ENCODE measurements around the gene VAPB. TPM values are rescaled to one million over a fixed set of nuclear protein-coding genes. Genes with fewer than 3 reads are reported as not detected.

Gene VAPB
- polyA plus RNA-seq, 1 donor (not counting 4 experiments of a cell fraction or from before 2014, with no cell fraction given): 38.0 TPM

DNA sequence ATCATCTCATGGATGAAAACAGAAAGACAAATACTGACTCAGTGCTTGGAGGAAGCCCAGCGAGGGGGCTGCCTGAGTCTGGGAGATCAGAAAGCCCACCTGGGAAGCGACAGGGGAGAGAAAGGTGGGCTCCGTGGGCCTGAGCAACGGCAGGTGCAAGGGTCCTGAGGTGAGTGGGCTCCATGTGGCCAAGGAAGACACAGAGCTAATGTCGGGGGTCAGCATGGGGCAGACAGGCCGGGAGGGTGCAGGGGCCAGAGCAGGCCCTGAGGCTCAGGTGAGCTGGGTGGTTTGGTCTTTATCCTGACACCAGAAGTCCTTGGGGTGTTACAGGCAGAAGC lies 107.4 kb downstream of the VAPB start:
- no peak for DNase-seq (ENCODE audit: low read depth, low spot score)
- dilution Hi-C loops (cut with MboI; ENCODE audit: extremely low pct_ligation_motif_present, low sequenced_read_pairs): no loop called here
- H3K79me2 ChIP-seq (ENCODE audit: control insufficient read depth, insufficient read depth, low read length): no peaks in the 10 kb centered on the region
- no peak overlapping the region for H2AFZ ChIP-seq (ENCODE audit: control insufficient read depth, low read length)
- no peaks in the 10 kb centered on the region for H3K9me3 ChIP-seq (ENCODE audit: control insufficient read depth, low read depth, low read length)
- no peaks in the 10 kb centered on the region for H3K36me3 ChIP-seq (ENCODE audit: control insufficient read depth in 2 of 2, extremely low read depth in 1 of 2, insufficient read depth in 2 of 2, low read length in 2 of 2)
- H3K4me1 ChIP-seq (ENCODE audit: control insufficient read depth, extremely low read depth, insufficient read depth, low read length): no peaks in the 10 kb centered on the region
- H3K4me2 ChIP-seq (ENCODE audit: control insufficient read depth, extremely low read depth, insufficient read depth, low read depth, low read length): no peak overlapping the region
- H3K4me3 ChIP-seq (ENCODE audit: control insufficient read depth in 2 of 3, extremely low read depth in 1 of 3, insufficient read depth in 2 of 3, low read depth in 1 of 3, low read length in 3 of 3): no peak overlapping the region
- H4K20me1 ChIP-seq (ENCODE audit: control insufficient read depth, extremely low read depth, insufficient read depth, low read length): no peaks in the 10 kb centered on the region
- H3K27ac ChIP-seq (ENCODE audit: control insufficient read depth, insufficient read depth, low read length): no peak overlapping the region
- no peak overlapping the region for H3K9ac ChIP-seq (ENCODE audit: control insufficient read depth, extremely low read depth, insufficient read depth, low read length)
- no peak for FAIRE-seq
- H3K27me3 ChIP-seq (ENCODE audit: control insufficient read depth, extremely low read depth, insufficient read depth, low read length): no peaks in the 10 kb centered on the region
- no peaks in the 10 kb centered on the region for H3K9me1 ChIP-seq (ENCODE audit: control insufficient read depth, extremely low read depth, insufficient read depth, low read length)
- TF ChIP-seq, protein P1, sequence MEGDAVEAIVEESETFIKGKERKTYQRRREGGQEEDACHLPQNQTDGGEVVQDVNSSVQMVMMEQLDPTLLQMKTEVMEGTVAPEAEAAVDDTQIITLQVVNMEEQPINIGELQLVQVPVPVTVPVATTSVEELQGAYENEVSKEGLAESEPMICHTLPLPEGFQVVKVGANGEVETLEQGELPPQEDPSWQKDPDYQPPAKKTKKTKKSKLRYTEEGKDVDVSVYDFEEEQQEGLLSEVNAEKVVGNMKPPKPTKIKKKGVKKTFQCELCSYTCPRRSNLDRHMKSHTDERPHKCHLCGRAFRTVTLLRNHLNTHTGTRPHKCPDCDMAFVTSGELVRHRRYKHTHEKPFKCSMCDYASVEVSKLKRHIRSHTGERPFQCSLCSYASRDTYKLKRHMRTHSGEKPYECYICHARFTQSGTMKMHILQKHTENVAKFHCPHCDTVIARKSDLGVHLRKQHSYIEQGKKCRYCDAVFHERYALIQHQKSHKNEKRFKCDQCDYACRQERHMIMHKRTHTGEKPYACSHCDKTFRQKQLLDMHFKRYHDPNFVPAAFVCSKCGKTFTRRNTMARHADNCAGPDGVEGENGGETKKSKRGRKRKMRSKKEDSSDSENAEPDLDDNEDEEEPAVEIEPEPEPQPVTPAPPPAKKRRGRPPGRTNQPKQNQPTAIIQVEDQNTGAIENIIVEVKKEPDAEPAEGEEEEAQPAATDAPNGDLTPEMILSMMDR (optimal IDR thresholded peaks at IDR 0.05 in 1 of 3, IDR thresholded peaks at IDR 0.05 in 1 of 3, conservative IDR thresholded peaks at IDR 0.05 in 1 of 3; ENCODE audit: extremely low read depth in 1 of 3, insufficient read depth in 2 of 3, low read length in 3 of 3): no peak
- TF ChIP-seq EZH2 (IDR thresholded peaks at IDR 0.05; ENCODE audit: low read length): no peak

DNA sequence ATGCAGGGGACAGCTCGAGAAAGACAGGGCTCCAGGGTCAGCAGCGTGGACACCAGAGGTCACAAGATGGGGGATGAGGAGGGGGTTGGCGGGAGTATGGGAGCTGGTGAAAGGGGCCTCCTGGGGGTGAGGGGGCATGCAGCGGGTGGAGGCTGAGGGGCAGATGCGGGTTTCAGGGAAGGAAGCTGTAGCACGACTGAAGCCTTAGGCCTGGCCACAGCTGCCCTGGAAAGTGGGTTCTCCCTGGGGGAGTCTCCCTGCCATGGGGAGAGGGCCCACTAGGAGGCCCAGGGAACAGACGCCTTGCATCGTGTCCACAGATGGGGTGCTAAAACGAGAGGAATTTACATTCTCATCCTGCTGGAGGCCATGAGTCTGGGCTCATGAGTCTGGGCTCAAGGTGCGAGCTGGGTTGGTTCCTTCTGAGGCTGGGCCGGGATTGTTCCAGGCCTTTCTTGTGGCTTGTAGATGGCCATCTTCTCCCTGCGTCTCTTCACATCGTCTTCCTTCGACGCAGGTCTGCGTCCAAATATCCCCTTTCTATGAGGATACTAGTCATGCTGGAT lies 108.1 kb downstream of the VAPB start:
- no peak for DNase-seq (ENCODE audit: low read depth, low spot score)
- H3K79me2 ChIP-seq (ENCODE audit: control insufficient read depth, insufficient read depth, low read length): no peaks in the 10 kb centered on the region
- no peak for FAIRE-seq
- H3K36me3 ChIP-seq (ENCODE audit: control insufficient read depth in 2 of 2, extremely low read depth in 1 of 2, insufficient read depth in 2 of 2, low read length in 2 of 2): no peaks in the 10 kb centered on the region
- no peak overlapping the region for H3K27ac ChIP-seq (ENCODE audit: control insufficient read depth, insufficient read depth, low read length)
- no peak overlapping the region for H3K4me3 ChIP-seq (ENCODE audit: control insufficient read depth in 2 of 3, extremely low read depth in 1 of 3, insufficient read depth in 2 of 3, low read depth in 1 of 3, low read length in 3 of 3)
- H3K4me1 ChIP-seq (ENCODE audit: control insufficient read depth, extremely low read depth, insufficient read depth, low read length): no peaks in the 10 kb centered on the region
- no peak overlapping the region for H2AFZ ChIP-seq (ENCODE audit: control insufficient read depth, low read length)
- no peak overlapping the region for H3K4me2 ChIP-seq (ENCODE audit: control insufficient read depth, extremely low read depth, insufficient read depth, low read depth, low read length)
- no peaks in the 10 kb centered on the region for H3K9me1 ChIP-seq (ENCODE audit: control insufficient read depth, extremely low read depth, insufficient read depth, low read length)
- dilution Hi-C loops (cut with MboI; ENCODE audit: extremely low pct_ligation_motif_present, low sequenced_read_pairs): no loop called here
- no peaks in the 10 kb centered on the region for H3K27me3 ChIP-seq (ENCODE audit: control insufficient read depth, extremely low read depth, insufficient read depth, low read length)
- H3K9me3 ChIP-seq (ENCODE audit: control insufficient read depth, low read depth, low read length): no peaks in the 10 kb centered on the region
- no peak overlapping the region for H3K9ac ChIP-seq (ENCODE audit: control insufficient read depth, extremely low read depth, insufficient read depth, low read length)
- H4K20me1 ChIP-seq (ENCODE audit: control insufficient read depth, extremely low read depth, insufficient read depth, low read length): no peaks in the 10 kb centered on the region
- TF ChIP-seq EZH2 (IDR thresholded peaks at IDR 0.05; ENCODE audit: low read length): no peak
- TF ChIP-seq, protein P1 (optimal IDR thresholded peaks at IDR 0.05 in 1 of 3, IDR thresholded peaks at IDR 0.05 in 1 of 3, conservative IDR thresholded peaks at IDR 0.05 in 1 of 3; ENCODE audit: extremely low read depth in 1 of 3, insufficient read depth in 2 of 3, low read length in 3 of 3): no peak
